GM12878 (cell line): ENCODE results near the gene TBC1D24.

Experiments used
- POLR2A ChIP-seq: IDR thresholded peaks from 2 replicates; pipeline ENCODE4 v1.6.1; 2011; ENCODE audit warnings: low read depth, mild to moderate bottlenecking, low read length
- ZNF217 ChIP-seq: fragments of 450-650 bp; IDR thresholded peaks from 2 replicates; pipeline ENCODE4 v1.6.1; 2017; ENCODE audit warnings: antibody characterized with exemption, mild to moderate bottlenecking
- TF ChIP-seq, protein P1 (sequence below): fragments of 450-650 bp; IDR thresholded peaks from 2 replicates; pipeline ENCODE4 v1.6.1; 2017; ENCODE audit warnings: mild to moderate bottlenecking
- TF ChIP-seq, protein P2 (sequence below), 3 experiments: IDR thresholded peaks in 2 of 3; conservative IDR thresholded peaks in 1 of 3; 2 replicates each; pipeline ENCODE4 v1.5.1; 2011; ENCODE audit warnings: low read depth in 3 of 3, low read length in 3 of 3, mild to moderate bottlenecking in 3 of 3, control low read depth in 2 of 3, moderate library complexity in 2 of 3, inconsistent platforms in 1 of 3, mixed read lengths in 1 of 3; ENCODE audit not compliant: control insufficient read depth in 2 of 3, insufficient read depth in 1 of 3; ENCODE audit errors: extremely low read depth in 1 of 3

- TF ChIP-seq POLR2A (no peak), ZNF217 (no peak)
- TF ChIP-seq, protein P1, sequence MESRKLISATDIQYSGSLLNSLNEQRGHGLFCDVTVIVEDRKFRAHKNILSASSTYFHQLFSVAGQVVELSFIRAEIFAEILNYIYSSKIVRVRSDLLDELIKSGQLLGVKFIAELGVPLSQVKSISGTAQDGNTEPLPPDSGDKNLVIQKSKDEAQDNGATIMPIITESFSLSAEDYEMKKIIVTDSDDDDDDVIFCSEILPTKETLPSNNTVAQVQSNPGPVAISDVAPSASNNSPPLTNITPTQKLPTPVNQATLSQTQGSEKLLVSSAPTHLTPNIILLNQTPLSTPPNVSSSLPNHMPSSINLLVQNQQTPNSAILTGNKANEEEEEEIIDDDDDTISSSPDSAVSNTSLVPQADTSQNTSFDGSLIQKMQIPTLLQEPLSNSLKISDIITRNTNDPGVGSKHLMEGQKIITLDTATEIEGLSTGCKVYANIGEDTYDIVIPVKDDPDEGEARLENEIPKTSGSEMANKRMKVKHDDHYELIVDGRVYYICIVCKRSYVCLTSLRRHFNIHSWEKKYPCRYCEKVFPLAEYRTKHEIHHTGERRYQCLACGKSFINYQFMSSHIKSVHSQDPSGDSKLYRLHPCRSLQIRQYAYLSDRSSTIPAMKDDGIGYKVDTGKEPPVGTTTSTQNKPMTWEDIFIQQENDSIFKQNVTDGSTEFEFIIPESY: no peak
- TF ChIP-seq, protein P2, sequence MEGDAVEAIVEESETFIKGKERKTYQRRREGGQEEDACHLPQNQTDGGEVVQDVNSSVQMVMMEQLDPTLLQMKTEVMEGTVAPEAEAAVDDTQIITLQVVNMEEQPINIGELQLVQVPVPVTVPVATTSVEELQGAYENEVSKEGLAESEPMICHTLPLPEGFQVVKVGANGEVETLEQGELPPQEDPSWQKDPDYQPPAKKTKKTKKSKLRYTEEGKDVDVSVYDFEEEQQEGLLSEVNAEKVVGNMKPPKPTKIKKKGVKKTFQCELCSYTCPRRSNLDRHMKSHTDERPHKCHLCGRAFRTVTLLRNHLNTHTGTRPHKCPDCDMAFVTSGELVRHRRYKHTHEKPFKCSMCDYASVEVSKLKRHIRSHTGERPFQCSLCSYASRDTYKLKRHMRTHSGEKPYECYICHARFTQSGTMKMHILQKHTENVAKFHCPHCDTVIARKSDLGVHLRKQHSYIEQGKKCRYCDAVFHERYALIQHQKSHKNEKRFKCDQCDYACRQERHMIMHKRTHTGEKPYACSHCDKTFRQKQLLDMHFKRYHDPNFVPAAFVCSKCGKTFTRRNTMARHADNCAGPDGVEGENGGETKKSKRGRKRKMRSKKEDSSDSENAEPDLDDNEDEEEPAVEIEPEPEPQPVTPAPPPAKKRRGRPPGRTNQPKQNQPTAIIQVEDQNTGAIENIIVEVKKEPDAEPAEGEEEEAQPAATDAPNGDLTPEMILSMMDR (IDR thresholded peaks at IDR 0.05 in 2 of 3, conservative IDR thresholded peaks at IDR 0.05 in 1 of 3; ENCODE audit: control insufficient read depth in 2 of 3, extremely low read depth in 1 of 3, insufficient read depth in 1 of 3, low read depth in 3 of 3, low read length in 3 of 3): no peak
Measured at GRCh38 chr16:2476345-2476720, 1.4 kb downstream of the TBC1D24 start.
